Measurements from ENCODE around the gene PNKD. TPM values are rescaled to one million over a fixed set of nuclear protein-coding genes. Genes with fewer than 3 reads are reported as not detected.

PNKD gene, protein sequence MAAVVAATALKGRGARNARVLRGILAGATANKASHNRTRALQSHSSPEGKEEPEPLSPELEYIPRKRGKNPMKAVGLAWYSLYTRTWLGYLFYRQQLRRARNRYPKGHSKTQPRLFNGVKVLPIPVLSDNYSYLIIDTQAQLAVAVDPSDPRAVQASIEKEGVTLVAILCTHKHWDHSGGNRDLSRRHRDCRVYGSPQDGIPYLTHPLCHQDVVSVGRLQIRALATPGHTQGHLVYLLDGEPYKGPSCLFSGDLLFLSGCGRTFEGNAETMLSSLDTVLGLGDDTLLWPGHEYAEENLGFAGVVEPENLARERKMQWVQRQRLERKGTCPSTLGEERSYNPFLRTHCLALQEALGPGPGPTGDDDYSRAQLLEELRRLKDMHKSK
- 17.5 and 18.1 TPM in 2 replicates for total RNA-seq

GRCh38 chr2:218269900-218270720 lies at the start of gene PNKD, which contains the start of gene AAMP:
TSS of gene PNKD (plus strand) at chr2:218270519. CDS start at chr2:218270536, 17 bp downstream.
TSS of gene AAMP (minus strand) at chr2:218270137. CDS start at chr2:218270086, 51 bp downstream.

DNA sequence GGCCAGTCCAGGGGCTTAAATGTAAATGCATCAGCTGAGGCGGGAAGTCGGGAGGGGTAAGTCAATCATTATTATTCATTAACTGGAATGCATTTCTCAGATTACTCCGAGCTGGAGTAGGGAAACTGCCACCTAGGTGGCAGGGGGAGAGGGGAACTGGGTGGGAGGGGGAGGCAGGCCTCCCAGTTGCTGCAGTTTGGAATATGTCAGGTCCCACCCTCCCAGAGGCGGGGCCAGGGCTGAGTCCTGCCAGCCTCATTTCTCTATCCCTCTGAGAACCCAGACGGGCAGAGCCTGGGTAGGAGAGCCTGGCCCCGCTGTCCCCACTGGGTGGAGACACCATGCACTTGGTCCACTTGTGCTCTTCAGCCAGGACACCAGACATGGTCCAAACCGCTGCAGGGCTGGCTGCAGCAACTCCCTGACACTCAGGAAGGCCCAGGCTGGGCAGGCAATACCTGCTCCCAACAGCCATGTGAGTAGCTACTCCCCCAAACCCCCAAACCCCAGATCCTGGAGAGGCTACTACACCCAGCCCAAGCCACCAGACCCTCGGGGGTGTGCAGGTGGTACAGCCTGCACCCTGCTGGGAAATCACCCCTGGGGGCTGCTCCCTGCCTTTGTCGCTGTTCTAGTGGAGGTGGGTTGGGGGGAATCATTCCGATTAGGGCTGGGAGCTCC lies 9.4 kb upstream of the PNKD start, which contains the start of gene GPBAR1:
Gene GPBAR1, plus strand, starts transcription at position 274 of the 681 bp plus-strand sequence. CDS start 1,710 bp downstream, outside the sequence.

GRCh38 chr2:218292048-218293014 lies 22.0 kb downstream of the PNKD start, which contains the start of gene TMBIM1:
TSS of gene TMBIM1 (minus strand) at chr2:218292503. CDS start at chr2:218282141, 10,362 bp downstream.

GRCh38 chr2:218381916-218382366 lies 111.6 kb downstream of the PNKD start, which contains the start of gene SLC11A1:
TSS of gene SLC11A1 (plus strand) at chr2:218382273. CDS start at chr2:218382369, 96 bp downstream.

Small RNA genes lying within 50 kb of the gene (small RNA-seq; reads per million reads assigned to genes)
- not detected for gene MIR6810

Other genes starting within 250 kb of the PNKD start
- not detected in 2 replicates for gene RUFY4, start 201.3 kb upstream of the PNKD start, total RNA-seq
- not detected in 2 replicates for gene CXCR2, start 144.5 kb upstream of the PNKD start, total RNA-seq
- gene CXCR1, start 103.6 kb upstream of the PNKD start, total RNA-seq: not detected in 2 replicates
- gene ARPC2, start 53.3 kb upstream of the PNKD start, total RNA-seq: 266 and 299 TPM in 2 replicates
- gene GPBAR1, start 9.5 kb upstream of the PNKD start, total RNA-seq: 0.24 and 0.32 TPM in 2 replicates
- 73.2 and 79.1 TPM in 2 replicates for gene AAMP, start 382 bp upstream of the PNKD start, total RNA-seq
- gene TMBIM1, start 22.0 kb downstream of the PNKD start, total RNA-seq: 175 and 210 TPM in 2 replicates
- not detected in 2 replicates for gene CATIP, start 86.3 kb downstream of the PNKD start, total RNA-seq
- gene SLC11A1, start 111.8 kb downstream of the PNKD start, total RNA-seq: under 0.01 and 0.16 TPM in 2 replicates
- gene CTDSP1, start 129.3 kb downstream of the PNKD start, total RNA-seq: 85.5 and 91.6 TPM in 2 replicates
- gene VIL1, start 148.6 kb downstream of the PNKD start, total RNA-seq: under 0.01 TPM in 1 of 2 replicates, not detected in the other